ENCODE measurements around the gene ABCB4.
A peak's percentile ranks its signal among the peaks of the same experiment; 100 is the strongest.
"Not testable (repeated sequence)": the region's sequence is repeated elsewhere in the genome, so short reads cannot be mapped to it uniquely, and the experiment has no call there.

Gene ABCB4

DNA sequence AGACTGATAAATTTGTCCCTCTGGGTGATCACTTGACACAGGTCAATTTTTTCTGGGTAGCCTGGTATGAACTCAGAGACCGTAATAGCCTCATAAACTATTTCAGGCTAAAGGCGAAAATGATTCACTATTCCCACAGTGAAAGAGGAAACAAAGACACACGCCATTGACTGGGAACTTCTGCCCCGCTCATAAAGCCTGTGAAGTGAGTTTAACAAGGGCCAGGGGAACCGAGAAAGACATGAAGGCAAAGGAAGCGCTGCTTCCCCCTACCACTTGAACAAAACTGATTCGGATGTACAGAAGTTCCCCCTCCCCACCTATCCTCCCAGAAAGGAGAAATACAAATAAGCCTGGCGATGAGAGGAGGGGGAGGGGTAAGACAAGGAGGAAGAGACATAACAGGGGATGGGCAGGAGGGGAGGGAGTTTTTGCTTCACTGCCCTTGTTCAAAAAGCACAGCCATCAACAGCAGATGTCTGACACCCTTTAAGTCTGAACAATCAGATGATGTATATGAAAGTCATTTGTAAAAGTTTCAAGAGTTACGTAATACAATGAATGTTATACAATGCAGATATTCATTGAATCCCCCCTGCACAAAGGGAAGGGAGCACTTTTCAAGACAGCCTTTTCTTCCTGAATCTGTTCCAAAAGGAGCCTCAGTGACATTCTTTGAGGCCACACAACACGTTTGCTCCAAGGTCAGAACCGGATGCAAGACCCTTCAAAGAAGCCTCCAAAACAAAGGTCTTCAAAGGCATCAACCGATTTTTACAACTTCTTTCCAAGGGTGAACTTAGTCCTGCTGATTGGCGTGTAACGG, 734 bp downstream of the ABCB4 start:
- peak overlapping the region; percentile 44 for H3K4me3 ChIP-seq (ENCODE audit: low read depth, low read length)
- no peaks in the 10 kb centered on the region for H3K9me3 ChIP-seq
- no peaks in the 10 kb centered on the region for H3K36me3 ChIP-seq
- DNase-seq: no peak
- H3K4me1 ChIP-seq: no peaks in the 10 kb centered on the region
- TF ChIP-seq, protein P1, sequence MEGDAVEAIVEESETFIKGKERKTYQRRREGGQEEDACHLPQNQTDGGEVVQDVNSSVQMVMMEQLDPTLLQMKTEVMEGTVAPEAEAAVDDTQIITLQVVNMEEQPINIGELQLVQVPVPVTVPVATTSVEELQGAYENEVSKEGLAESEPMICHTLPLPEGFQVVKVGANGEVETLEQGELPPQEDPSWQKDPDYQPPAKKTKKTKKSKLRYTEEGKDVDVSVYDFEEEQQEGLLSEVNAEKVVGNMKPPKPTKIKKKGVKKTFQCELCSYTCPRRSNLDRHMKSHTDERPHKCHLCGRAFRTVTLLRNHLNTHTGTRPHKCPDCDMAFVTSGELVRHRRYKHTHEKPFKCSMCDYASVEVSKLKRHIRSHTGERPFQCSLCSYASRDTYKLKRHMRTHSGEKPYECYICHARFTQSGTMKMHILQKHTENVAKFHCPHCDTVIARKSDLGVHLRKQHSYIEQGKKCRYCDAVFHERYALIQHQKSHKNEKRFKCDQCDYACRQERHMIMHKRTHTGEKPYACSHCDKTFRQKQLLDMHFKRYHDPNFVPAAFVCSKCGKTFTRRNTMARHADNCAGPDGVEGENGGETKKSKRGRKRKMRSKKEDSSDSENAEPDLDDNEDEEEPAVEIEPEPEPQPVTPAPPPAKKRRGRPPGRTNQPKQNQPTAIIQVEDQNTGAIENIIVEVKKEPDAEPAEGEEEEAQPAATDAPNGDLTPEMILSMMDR (IDR thresholded peaks at IDR 0.05; ENCODE audit: low read depth, low read length): no peak
- H3K27me3 ChIP-seq: peaks cover 30% of the 10 kb centered on the region

DNA sequence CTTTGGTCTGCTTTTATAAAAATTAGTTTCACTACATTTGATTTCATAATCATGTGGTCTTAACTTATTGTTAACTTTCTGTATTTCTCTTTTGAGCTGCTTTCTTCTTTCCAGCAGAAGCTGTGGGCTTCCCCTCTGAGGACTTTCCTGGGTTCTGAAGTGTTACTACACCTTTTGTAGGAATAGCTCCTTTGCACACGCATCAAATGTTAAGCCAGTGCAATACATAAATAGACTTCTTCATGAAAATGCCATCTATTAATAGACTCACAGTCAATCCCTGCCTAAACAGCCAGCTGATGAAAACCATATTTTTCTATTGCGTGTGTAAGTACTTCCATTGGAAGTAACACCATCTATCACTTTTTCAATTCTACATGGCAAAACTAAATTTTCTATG, 1.5 kb downstream of the ABCB4 start:
- Histone ChIP-seq H3K9me3 (no peaks in the 10 kb centered on the region), H3K4me1 (no peaks in the 10 kb centered on the region), H3K27me3 (peaks cover 30% of the 10 kb centered on the region), H3K4me3 (ENCODE audit: low read depth, low read length) (no peak overlapping the region), H3K36me3 (no peaks in the 10 kb centered on the region)
- TF ChIP-seq, protein P1 (IDR thresholded peaks at IDR 0.05; ENCODE audit: low read depth, low read length): no peak
- DNase-seq: no peak

DNA sequence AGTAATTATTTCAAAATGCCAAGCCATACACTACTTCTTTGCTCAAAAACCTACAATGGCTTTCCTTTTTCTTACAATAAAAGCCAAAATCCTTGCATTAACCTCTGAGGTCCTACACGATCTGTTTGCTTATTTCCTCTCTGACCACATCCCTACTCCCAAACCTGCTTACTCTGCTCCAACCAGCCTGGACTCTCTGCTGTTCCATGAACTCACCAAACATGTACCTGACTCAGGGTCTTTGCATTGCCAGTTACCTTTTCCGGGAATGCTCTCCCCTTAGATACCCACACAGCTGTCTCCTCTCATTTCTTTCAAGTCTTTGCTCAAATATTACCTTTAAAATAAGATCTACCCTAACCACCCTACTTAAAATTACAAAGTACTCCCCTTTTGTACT, 2.3 kb downstream of the ABCB4 start:
- DNase-seq: no peak
- H3K36me3 ChIP-seq: no peaks in the 10 kb centered on the region
- H3K9me3 ChIP-seq: no peaks in the 10 kb centered on the region
- no peak overlapping the region for H3K4me3 ChIP-seq (ENCODE audit: low read depth, low read length)
- H3K4me1 ChIP-seq: no peaks in the 10 kb centered on the region
- TF ChIP-seq, protein P1 (IDR thresholded peaks at IDR 0.05; ENCODE audit: low read depth, low read length): no peak
- H3K27me3 ChIP-seq: peaks cover 30% of the 10 kb centered on the region

DNA sequence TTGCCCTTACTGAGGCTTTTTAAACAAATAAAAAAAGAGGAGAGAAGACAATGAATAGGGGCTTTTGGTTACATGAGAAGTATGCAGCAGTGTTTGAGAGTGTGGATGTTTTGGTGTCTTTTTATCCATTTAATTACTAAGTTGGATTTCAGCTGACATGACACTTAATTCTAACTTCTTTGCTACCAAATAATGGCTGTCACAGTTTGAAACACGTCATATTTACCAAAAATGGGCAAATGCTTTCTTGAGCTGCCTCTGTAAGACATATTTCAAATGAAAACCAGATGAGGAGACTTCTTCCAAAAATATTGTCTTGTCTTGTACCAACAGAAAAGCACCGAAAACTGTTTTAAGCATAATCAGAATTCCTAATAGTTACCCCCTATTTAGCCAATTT, 4.0 kb downstream of the ABCB4 start:
- Histone ChIP-seq H3K9me3 (no peaks in the 10 kb centered on the region), H3K27me3 (peaks cover 26% of the 10 kb centered on the region), H3K4me3 (ENCODE audit: low read depth, low read length) (no peak overlapping the region), H3K4me1 (no peaks in the 10 kb centered on the region), H3K36me3 (no peaks in the 10 kb centered on the region)
- TF ChIP-seq, protein P1 (IDR thresholded peaks at IDR 0.05; ENCODE audit: low read depth, low read length): no peak
- no peak for DNase-seq

DNA sequence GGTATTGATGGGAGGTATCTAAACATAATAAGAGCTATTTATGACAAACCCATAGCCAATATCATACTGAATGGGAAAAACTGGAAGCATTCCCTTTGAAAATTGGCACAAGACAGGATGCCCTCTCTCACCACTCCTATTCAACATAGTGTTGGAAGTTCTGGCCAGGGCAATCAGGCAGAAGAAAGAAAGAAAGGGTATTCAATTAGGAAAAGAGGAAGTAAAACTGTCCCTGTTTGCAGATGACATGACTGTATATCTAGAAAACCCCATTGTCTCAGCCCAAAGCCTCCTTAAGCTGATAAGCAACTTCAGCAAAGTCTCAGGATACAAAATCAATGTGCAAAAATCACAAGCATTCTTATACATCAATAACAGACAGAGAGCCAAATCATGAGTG, 6.3 kb downstream of the ABCB4 start:
- not testable (repeated sequence) for H3K4me1 ChIP-seq; H3K4me3 ChIP-seq (ENCODE audit: low read depth, low read length); H3K27me3 ChIP-seq; DNase-seq; H3K36me3 ChIP-seq; H3K9me3 ChIP-seq

DNA sequence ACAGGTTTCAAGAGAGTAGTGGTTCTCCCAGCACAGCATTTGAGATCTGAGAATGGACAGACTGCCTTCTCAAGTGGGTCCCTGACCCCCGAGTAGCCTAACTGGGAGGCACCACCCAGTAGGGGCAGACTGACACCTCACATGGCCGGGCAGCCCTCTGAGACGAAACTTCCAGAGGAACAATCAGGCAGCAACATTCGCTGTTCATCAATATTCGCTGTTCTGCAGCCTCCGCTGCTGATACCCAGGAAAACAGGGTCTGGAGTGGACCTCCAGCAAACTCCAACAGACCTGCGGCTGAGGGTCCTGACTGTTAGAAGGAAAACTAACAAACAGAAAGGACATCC, 10.0 kb downstream of the ABCB4 start:
- not testable (repeated sequence) for DNase-seq; H3K27me3 ChIP-seq; H3K36me3 ChIP-seq; H3K4me3 ChIP-seq (ENCODE audit: low read depth, low read length); H3K4me1 ChIP-seq; H3K9me3 ChIP-seq

DNA sequence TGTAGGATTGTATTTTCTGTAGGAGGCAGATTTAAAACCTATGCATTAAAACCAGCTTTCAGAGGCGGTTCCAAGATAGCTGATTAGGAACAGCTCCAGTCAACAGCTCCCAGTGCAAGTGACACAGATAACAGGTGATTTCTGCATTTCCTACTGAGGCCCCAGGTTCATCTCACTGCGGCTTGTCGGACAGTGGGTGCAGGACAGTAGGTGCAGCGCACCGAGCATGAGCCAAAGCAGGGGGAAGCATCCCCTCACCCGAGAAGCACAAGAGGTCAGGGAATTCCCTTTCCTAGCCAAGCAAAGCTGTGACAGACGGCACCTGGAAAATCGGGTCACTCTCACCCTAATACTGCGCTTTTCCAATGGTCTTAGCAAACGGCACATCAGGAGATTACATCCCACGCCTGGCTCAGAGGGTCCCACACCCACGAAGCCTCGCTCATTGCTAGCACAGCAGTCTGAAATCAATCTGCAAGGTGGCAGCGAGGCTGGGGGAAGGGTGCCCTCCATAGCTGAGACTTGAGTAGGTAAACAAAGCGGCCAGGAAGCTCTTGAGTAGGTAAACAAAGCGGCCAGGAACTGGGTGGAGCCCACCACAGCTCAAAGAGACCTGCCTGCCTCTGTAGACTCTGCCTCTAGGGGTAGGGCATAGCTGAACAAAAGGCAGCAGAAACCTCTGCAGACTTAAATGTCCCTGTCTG, 10.5 kb downstream of the ABCB4 start:
- H3K9me3 ChIP-seq; DNase-seq; H3K36me3 ChIP-seq; H3K4me3 ChIP-seq (ENCODE audit: low read depth, low read length); H3K4me1 ChIP-seq; H3K27me3 ChIP-seq: not testable (repeated sequence)
